Mucosa of descending colon (tissue), 3 donors: ENCODE measurements around the gene R3HDML. TPM values are rescaled to one million over a fixed set of nuclear protein-coding genes. Genes with fewer than 3 reads are reported as not detected.

ENCODE experiments used
- ATAC-seq: fragments of 200-7000 bp; cut with Tn5 transposase; one replicate; pipeline ENCODE4 v1.9.1; 2020; ENCODE audit warnings: mild to moderate bottlenecking, moderate library complexity
- DNase-seq, 3 donors: peaks; one replicate each; pipeline ENCODE4 v3.0.0-alpha.2; 2020
- H3K36me3 ChIP-seq: fragments of 200-600 bp; one replicate; pipeline ENCODE4 v1.8.0; 2021; ENCODE audit warnings: low read depth, mild to moderate bottlenecking
- H3K4me1 ChIP-seq: fragments of 200-600 bp; one replicate; pipeline ENCODE4 v1.8.0; 2021; ENCODE audit warnings: low read depth, mild to moderate bottlenecking
- H3K4me3 ChIP-seq: fragments of 200-600 bp; one replicate; pipeline ENCODE4 v1.8.0; 2021; ENCODE audit warnings: mild to moderate bottlenecking
- H3K9me3 ChIP-seq: fragments of 200-600 bp; one replicate; pipeline ENCODE4 v1.8.0; 2021; ENCODE audit warnings: mild to moderate bottlenecking
- CTCF ChIP-seq: fragments of 200-600 bp; IDR thresholded peaks from one replicate; pipeline ENCODE4 v1.8.0; 2022; ENCODE audit warnings: antibody characterized with exemption, mild to moderate bottlenecking
- intact Hi-C, 2 donors: fragments of 100-400 bp; cut with DNase I in 1 of 2; cut with micrococcal nuclease in 1 of 2; formaldehyde crosslinking; loops; one replicate each; pipeline versions ENCODE4 v1.11.0 to v1.11.1; 2022; cut with DNase I, micrococcal nuclease
- total RNA-seq, 3 donors: library from RNA; stranded (reverse); fragmentation: NEBNext Ultra II Directional in 2 of 3; extraction: Animal tissue kit (Norgen Biotek cat#: 25700) in 2 of 3; gene quantifications; one replicate each; pipeline versions ENCODE4 v1.2.1 to v1.2.4, GENCODE V29; 2021 to 2023
- donor health status: DM: no; HTN: no; CAD: no; lungs with moderate emphysema.
- donor health status: DM: no; HTN: no; CAD: no.
- donor health status: DM: no; HTN: yes; CAD: no.

Gene R3HDML
- total RNA-seq, 3 donors from 2014 or later: not detected

- ATAC-seq (no peak), DNase-seq (no peak)
- H3K4me3 ChIP-seq: no peak overlapping the region
- no peak for TF ChIP-seq CTCF
- intact Hi-C loops: no loop called here
- no peaks in the 10 kb centered on the region for H3K36me3 ChIP-seq
- H3K4me1 ChIP-seq: peaks cover 9% of the 10 kb centered on the region
- no peaks in the 10 kb centered on the region for H3K9me3 ChIP-seq
Measured at GRCh38 chr20:44306927-44307326, 29.9 kb upstream of the R3HDML start.

- intact Hi-C loops: loop anchor here (5.0 kb wide), 1 partner anchor 93 kb away; no protein-coding TSS in a partner anchor
- ATAC-seq: peak; percentile 42
Measured at GRCh38 chr20:44309763-44310663, 26.8 kb upstream of the R3HDML start.

GRCh38 chr20:44310664-44311639 is 25.9 kb upstream of the R3HDML start, which contains the start of gene FITM2:
TSS of gene FITM2 (minus strand) at chr20:44311202. CDS start at chr20:44311148, 54 bp downstream.
- peak; percentile 99 for DNase-seq
- intact Hi-C loops: loop anchor here (5.0 kb wide), 1 partner anchor 94 kb away; no protein-coding TSS in a partner anchor
- no peaks in the 10 kb centered on the region for H3K36me3 ChIP-seq
- H3K9me3 ChIP-seq: no peaks in the 10 kb centered on the region
- H3K4me3 ChIP-seq: peak within 1 kb of the TSS; percentile 56
- ATAC-seq: peak; percentile 99
- TF ChIP-seq CTCF: peak; percentile 93
- H3K4me1 ChIP-seq: peaks cover 5% of the 10 kb centered on the region

More at GRCh38 chr20:44309763-44310663, 26.8 kb upstream of the R3HDML start:
- Histone ChIP-seq H3K36me3 (no peaks in the 10 kb centered on the region), H3K9me3 (no peaks in the 10 kb centered on the region), H3K4me1 (peaks cover 5% of the 10 kb centered on the region), H3K4me3 (peak overlapping the region; percentile 56)
- TF ChIP-seq CTCF: no peak
- DNase-seq: peak in 2 of 3 donors; percentile 49 to 67

- Histone ChIP-seq H3K4me3 (no peak overlapping the region), H3K36me3 (no peaks in the 10 kb centered on the region), H3K4me1 (peaks cover 2% of the 10 kb centered on the region), H3K9me3 (no peaks in the 10 kb centered on the region)
- intact Hi-C loops: loop anchor here (5.0 kb wide), 1 partner anchor 98 kb away; no protein-coding TSS in a partner anchor
- ATAC-seq (no peak), DNase-seq (no peak)
- no peak for TF ChIP-seq CTCF
Measured at GRCh38 chr20:44314870-44315269, 22.0 kb upstream of the R3HDML start.

GRCh38 chr20:44319839-44320422 is 16.9 kb upstream of the R3HDML start:
- Histone ChIP-seq H3K9me3 (no peaks in the 10 kb centered on the region), H3K4me3 (no peak overlapping the region), H3K36me3 (no peaks in the 10 kb centered on the region), H3K4me1 (peaks cover 8% of the 10 kb centered on the region)
- DNase-seq (no peak), ATAC-seq (no peak)
- TF ChIP-seq CTCF: no peak
- intact Hi-C loops: no loop called here
